Neural progenitor cell (in vitro differentiated cells): Measurements from ENCODE around the gene ALDH3B1.

ENCODE experiments used
- EZH2 ChIP-seq: fragments of 200-600 bp; sonication (generic); IDR thresholded peaks from 2 replicates; pipeline ENCODE4 v1.6.1; 2017; ENCODE audit warnings: antibody characterized with exemption, mild to moderate bottlenecking, moderate library complexity
- TF ChIP-seq, protein P1 (sequence below): fragments of 200-600 bp; sonication (generic); IDR thresholded peaks from 2 replicates; pipeline ENCODE4 v1.5.1; 2017; ENCODE audit warnings: antibody characterized with exemption, mild to moderate bottlenecking

DNA sequence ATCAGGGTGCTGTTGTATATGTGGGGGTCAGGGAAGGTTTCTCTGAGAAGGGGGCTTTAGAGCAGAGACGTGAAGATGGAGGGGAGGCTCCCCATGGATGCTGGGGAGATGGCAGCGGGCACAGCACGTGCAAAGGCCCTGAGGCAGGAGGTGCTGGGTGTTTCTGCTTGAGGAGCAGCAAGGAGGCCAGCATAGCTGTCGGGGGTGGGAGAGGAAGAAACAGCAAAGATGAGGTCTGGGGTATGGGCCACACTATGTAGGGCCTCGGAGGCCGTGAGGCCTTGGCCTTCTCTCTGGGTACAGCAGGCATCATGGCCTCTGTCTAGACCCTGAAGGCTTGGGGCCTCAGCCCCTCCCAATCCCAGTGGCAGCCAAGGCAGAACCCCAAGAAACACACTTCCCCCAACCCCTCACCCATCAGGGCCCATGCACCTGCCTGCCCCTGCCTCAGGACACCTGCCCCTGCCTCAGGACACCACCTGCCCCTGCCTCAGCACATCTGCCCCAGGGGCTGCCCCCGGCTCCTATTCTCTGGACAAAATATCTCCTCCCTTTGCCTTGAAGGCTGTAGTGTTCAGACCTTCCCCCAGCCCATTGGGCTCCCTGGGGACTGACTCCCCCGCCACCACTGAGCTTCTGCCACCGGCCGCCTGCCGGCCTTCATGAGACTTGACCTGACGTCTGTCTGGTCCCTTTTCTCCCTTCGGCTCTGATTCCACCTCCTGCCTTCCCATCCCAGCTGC, 6.2 kb downstream of the ALDH3B1 start:
- TF ChIP-seq EZH2 = no peak
- TF ChIP-seq, protein P1, sequence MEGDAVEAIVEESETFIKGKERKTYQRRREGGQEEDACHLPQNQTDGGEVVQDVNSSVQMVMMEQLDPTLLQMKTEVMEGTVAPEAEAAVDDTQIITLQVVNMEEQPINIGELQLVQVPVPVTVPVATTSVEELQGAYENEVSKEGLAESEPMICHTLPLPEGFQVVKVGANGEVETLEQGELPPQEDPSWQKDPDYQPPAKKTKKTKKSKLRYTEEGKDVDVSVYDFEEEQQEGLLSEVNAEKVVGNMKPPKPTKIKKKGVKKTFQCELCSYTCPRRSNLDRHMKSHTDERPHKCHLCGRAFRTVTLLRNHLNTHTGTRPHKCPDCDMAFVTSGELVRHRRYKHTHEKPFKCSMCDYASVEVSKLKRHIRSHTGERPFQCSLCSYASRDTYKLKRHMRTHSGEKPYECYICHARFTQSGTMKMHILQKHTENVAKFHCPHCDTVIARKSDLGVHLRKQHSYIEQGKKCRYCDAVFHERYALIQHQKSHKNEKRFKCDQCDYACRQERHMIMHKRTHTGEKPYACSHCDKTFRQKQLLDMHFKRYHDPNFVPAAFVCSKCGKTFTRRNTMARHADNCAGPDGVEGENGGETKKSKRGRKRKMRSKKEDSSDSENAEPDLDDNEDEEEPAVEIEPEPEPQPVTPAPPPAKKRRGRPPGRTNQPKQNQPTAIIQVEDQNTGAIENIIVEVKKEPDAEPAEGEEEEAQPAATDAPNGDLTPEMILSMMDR = no peak
